H9 (cell line): ENCODE results near the gene HAL. TPM values are rescaled to one million over a fixed set of nuclear protein-coding genes. Genes with fewer than 3 reads are reported as not detected.

Source experiments
- DNase-seq: peaks from one replicate; pipeline ENCODE4 v3.0.0-alpha.2; 2017
- H2AFZ ChIP-seq: one replicate; pipeline ENCODE4 v1.6.1; 2013; ENCODE audit warnings: mild to moderate bottlenecking, low read length, control low read depth, moderate library complexity
- H2AK5ac ChIP-seq: 2 replicates; pipeline ENCODE4 v1.6.1; 2013; ENCODE audit warnings: low read length, control low read depth, mixed read lengths; ENCODE audit not compliant: insufficient read length
- H2BK120ac ChIP-seq: one replicate; pipeline ENCODE4 v1.6.1; 2013; ENCODE audit warnings: low read depth, mild to moderate bottlenecking, low read length, control low read depth, inconsistent platforms; ENCODE audit not compliant: poor library complexity, severe bottlenecking
- H2BK12ac ChIP-seq: 2 replicates; pipeline ENCODE4 v1.6.1; 2013; ENCODE audit warnings: low read length, control low read depth, mixed read lengths, low read depth; ENCODE audit not compliant: insufficient read length
- H2BK15ac ChIP-seq: 2 replicates; pipeline ENCODE4 v1.6.1; 2013; ENCODE audit warnings: low read depth, low read length, control low read depth
- H2BK20ac ChIP-seq: one replicate; pipeline ENCODE4 v1.6.1; 2013; ENCODE audit warnings: low read depth, mild to moderate bottlenecking, low read length, control low read depth, inconsistent platforms; ENCODE audit not compliant: poor library complexity, severe bottlenecking
- H2BK5ac ChIP-seq: 2 replicates; pipeline ENCODE4 v1.6.1; 2013; ENCODE audit warnings: low read length, control low read depth, mixed read lengths; ENCODE audit not compliant: insufficient read length
- H3K14ac ChIP-seq: 2 replicates; pipeline ENCODE4 v1.6.1; 2013; ENCODE audit warnings: low read length, control low read depth; ENCODE audit not compliant: insufficient read depth
- H3K18ac ChIP-seq: 2 replicates; pipeline ENCODE4 v1.6.1; 2013; ENCODE audit warnings: low read depth, mild to moderate bottlenecking, mixed read lengths, low read length, control low read depth; ENCODE audit not compliant: insufficient read length
- H3K23ac ChIP-seq: 2 replicates; pipeline ENCODE4 v1.6.1; 2013; ENCODE audit warnings: low read length, control low read depth, mixed read lengths, low read depth; ENCODE audit not compliant: insufficient read length
- H3K23me2 ChIP-seq: 2 replicates; pipeline ENCODE4 v1.6.1; 2013; ENCODE audit warnings: low read depth, mild to moderate bottlenecking, mixed read lengths, low read length, control low read depth; ENCODE audit not compliant: insufficient read length, poor library complexity, severe bottlenecking
- H3K27ac ChIP-seq: 2 replicates; pipeline ENCODE4 v1.5.1; 2013; ENCODE audit warnings: low read length, control low read depth, mixed read lengths, low read depth; ENCODE audit not compliant: insufficient read length
- H3K27me3 ChIP-seq: 2 replicates; pipeline ENCODE4 v1.6.1; 2013; ENCODE audit warnings: low read length, control low read depth, inconsistent platforms; ENCODE audit not compliant: insufficient read depth
- H3K4ac ChIP-seq: 2 replicates; pipeline ENCODE4 v1.6.1; 2013; ENCODE audit warnings: low read depth, mild to moderate bottlenecking, control low read depth, inconsistent platforms, low read length, moderate library complexity
- H3K4me1 ChIP-seq: 2 replicates; pipeline ENCODE4 v1.6.1; 2013; ENCODE audit warnings: low read length, control low read depth, inconsistent platforms; ENCODE audit not compliant: insufficient read depth
- H3K4me2 ChIP-seq: 2 replicates; pipeline ENCODE4 v1.6.1; 2013; ENCODE audit warnings: low read length, control low read depth, mixed read lengths; ENCODE audit not compliant: insufficient read length, insufficient read depth
- H3K56ac ChIP-seq: 2 replicates; pipeline ENCODE4 v1.6.1; 2013; ENCODE audit warnings: low read depth, mild to moderate bottlenecking, mixed read lengths, low read length, control low read depth; ENCODE audit not compliant: insufficient read length
- H3K79me1 ChIP-seq: 2 replicates; pipeline ENCODE4 v1.6.1; 2013; ENCODE audit warnings: low read depth, mild to moderate bottlenecking, moderate library complexity, low read length, control low read depth, inconsistent platforms; ENCODE audit not compliant: insufficient read depth, poor library complexity, severe bottlenecking
- H3K79me2 ChIP-seq: 2 replicates; pipeline ENCODE4 v1.6.1; 2013; ENCODE audit warnings: low read length, control low read depth, inconsistent platforms; ENCODE audit not compliant: insufficient read depth
- H3K9ac ChIP-seq: 2 replicates; pipeline ENCODE4 v1.6.1; 2013; ENCODE audit warnings: low read length, control low read depth, mixed read lengths; ENCODE audit not compliant: insufficient read length; ENCODE audit errors: extremely low read depth
- H3K9me3 ChIP-seq: one replicate; pipeline ENCODE4 v1.6.1; 2013; ENCODE audit warnings: low read depth, low read length, inconsistent platforms; ENCODE audit not compliant: control insufficient read depth
- H3T11ph ChIP-seq: one replicate; pipeline ENCODE4 v1.6.1; 2013; ENCODE audit warnings: mild to moderate bottlenecking, low read length, control low read depth, inconsistent platforms
- H4K20me1 ChIP-seq: one replicate; pipeline ENCODE4 v1.6.1; 2013; ENCODE audit not compliant: control insufficient read depth, insufficient read length, insufficient read depth
- H4K5ac ChIP-seq: 2 replicates; pipeline ENCODE4 v1.6.1; 2013; ENCODE audit warnings: low read depth, mild to moderate bottlenecking, mixed read lengths, low read length, control low read depth; ENCODE audit not compliant: insufficient read length
- H4K8ac ChIP-seq: replicated peaks from 2 replicates; pipeline ENCODE4 v1.6.1; 2013; ENCODE audit warnings: low read length, control low read depth, mixed read lengths, low read depth; ENCODE audit not compliant: insufficient read length
- H4K91ac ChIP-seq: 2 replicates; pipeline ENCODE4 v1.6.1; 2013; ENCODE audit warnings: low read depth, mild to moderate bottlenecking, moderate library complexity, mixed read lengths, low read length, control low read depth; ENCODE audit not compliant: insufficient read length
- H3K27ac Mint-ChIP-seq, 3 experiments: 2 replicates in 2 of 3; 3 replicates in 1 of 3; pipeline ENCODE4 v1.8.0; 2020 to 2021; ENCODE audit warnings: mixed read lengths in 3 of 3, mild to moderate bottlenecking in 1 of 3, moderate library complexity in 1 of 3
- H3K27me3 Mint-ChIP-seq: 2 replicates; pipeline ENCODE4 v1.8.0; 2021; ENCODE audit warnings: low read depth, mild to moderate bottlenecking, moderate library complexity, mixed read lengths
- H3K36me3 Mint-ChIP-seq, 3 experiments: 2 replicates in 2 of 3; 3 replicates in 1 of 3; pipeline ENCODE4 v1.8.0; 2020 to 2021; ENCODE audit warnings: low read depth in 3 of 3, mixed read lengths in 3 of 3; ENCODE audit not compliant: insufficient read depth in 1 of 3
- H3K4me1 Mint-ChIP-seq, 2 experiments: 2 replicates each; pipeline ENCODE4 v1.8.0; 2020; ENCODE audit warnings: mixed read lengths in 2 of 2
- H3K4me3 Mint-ChIP-seq, 2 experiments: 2 replicates in 1 of 2; 3 replicates in 1 of 2; pipeline ENCODE4 v1.8.0; 2020 to 2021; ENCODE audit warnings: mild to moderate bottlenecking in 2 of 2, mixed read lengths in 2 of 2, moderate library complexity in 1 of 2
- H3K9me3 Mint-ChIP-seq, 2 experiments: 2 replicates in 1 of 2; 3 replicates in 1 of 2; pipeline ENCODE4 v1.8.0; 2020; ENCODE audit warnings: mild to moderate bottlenecking in 2 of 2, mixed read lengths in 2 of 2, moderate library complexity in 1 of 2
- CTCF ChIP-seq: fragments of 200-600 bp; sonication (generic); conservative IDR thresholded peaks from 3 replicates; pipeline ENCODE4 v1.8.0; 2021; ENCODE audit warnings: antibody characterized with exemption, mild to moderate bottlenecking
- WGBS: extraction: QIAGEN DNeasy Blood & Tissue Kit; methylation state at CpG from one replicate; pipeline ENCODE4 v1.1.7; 2013; ENCODE audit warnings: missing lambda C conversion rate, low lambda C conversion rate, mixed read lengths; ENCODE audit not compliant: insufficient read length; ENCODE audit errors: extremely low coverage; 5-methylcytosine and 5-hydroxymethylcytosine counted together
- total RNA-seq: library from RNA; stranded (reverse); gene quantifications from 2 replicates; pipeline ENCODE4 v1.2.1, GENCODE V29; 2021

The HAL gene
- total RNA-seq, 1 experiment from 2014 or later = 0.35 TPM

- Histone ChIP-seq H2BK15ac (no peak overlapping the region), H3K18ac (no peak overlapping the region), H3K79me2 (no peaks in the 10 kb centered on the region), H2AK5ac (no peak overlapping the region), H3K4me1 (no peaks in the 10 kb centered on the region), H3K27ac (no peak overlapping the region), H3K9ac (no peak overlapping the region), H3K79me1 (no peaks in the 10 kb centered on the region), H2BK12ac (no peak overlapping the region), H3K4ac (no peak overlapping the region), H4K5ac (no peak overlapping the region), H2BK20ac (no peak overlapping the region), H2BK120ac (no peak overlapping the region), H3K23me2 (no peaks in the 10 kb centered on the region), H2BK5ac (no peak overlapping the region), H3K27me3 (no peaks in the 10 kb centered on the region), H4K20me1 (no peaks in the 10 kb centered on the region), H3K56ac (no peak overlapping the region), H3K4me2 (no peak overlapping the region), H4K8ac (no peak overlapping the region), H3K14ac (no peak overlapping the region), H2AFZ (no peak overlapping the region), H3T11ph (no peak overlapping the region), H3K23ac (no peak overlapping the region), H4K91ac (no peak overlapping the region), H3K9me3 (no peaks in the 10 kb centered on the region)
- Mint-ChIP-seq H3K27me3 (no peaks in the 10 kb centered on the region), H3K27ac (no peak overlapping the region), H3K9me3 (no peaks in the 10 kb centered on the region), H3K36me3 (no peaks in the 10 kb centered on the region), H3K4me3 (no peak overlapping the region), H3K4me1 (peaks cover 4 to 7% of the 10 kb centered on the region in 2 experiments)
- DNase-seq = no peak
- no CpG with 5 or more reads among the region's 7 CpGs for WGBS
- no peak for TF ChIP-seq CTCF
Measured at GRCh38 chr12:95962222-95962621, 33.9 kb downstream of the HAL start.
